GM13976 (cell line): ENCODE data around the gene GALNT1.

Source experiments
- DNase-seq: peaks from one replicate; pipeline ENCODE4 v3.0.0; 2012; ENCODE audit warnings: low spot score
- CTCF ChIP-seq: IDR thresholded peaks from 2 replicates; pipeline ENCODE4 v1.5.1; 2012; ENCODE audit warnings: borderline replicate concordance, mild to moderate bottlenecking; ENCODE audit not compliant: insufficient read depth; ENCODE audit errors: extremely low read depth, missing control alignments, control extremely low read depth
- in situ Hi-C: fragments of 300-500 bp; cut with MboI; formaldehyde crosslinking; loops from one replicate; pipeline ENCODE4 v1.12.0; 2022; ENCODE audit warnings: low sequenced_read_pairs, mixed read lengths, inconsistent platforms; ENCODE audit not compliant: unreplicated experiment

Gene GALNT1

GRCh38 chr18:35605686-35606417 lies 24.3 kb downstream of the GALNT1 start:
- no peak for TF ChIP-seq CTCF
- in situ Hi-C loops, result no loop called here
- no peak for DNase-seq

- TF ChIP-seq CTCF, result no peak
- in situ Hi-C loops, result no loop called here
- DNase-seq, result no peak
Measured at GRCh38 chr18:35609236-35609635, 27.7 kb downstream of the GALNT1 start.

GRCh38 chr18:35610089-35610488 lies 28.5 kb downstream of the GALNT1 start:
- in situ Hi-C loops, result no loop called here
- no peak for TF ChIP-seq CTCF
- DNase-seq, result no peak

- in situ Hi-C loops, result no loop called here
- no peak for DNase-seq
Measured at GRCh38 chr18:35610724-35611123, 29.2 kb downstream of the GALNT1 start.

GRCh38 chr18:35611518-35611917 lies 30.0 kb downstream of the GALNT1 start:
- no peak for TF ChIP-seq CTCF
- no peak for DNase-seq
- in situ Hi-C loops, result no loop called here

More at GRCh38 chr18:35610724-35611123, 29.2 kb downstream of the GALNT1 start:
- no peak for TF ChIP-seq CTCF

DNA sequence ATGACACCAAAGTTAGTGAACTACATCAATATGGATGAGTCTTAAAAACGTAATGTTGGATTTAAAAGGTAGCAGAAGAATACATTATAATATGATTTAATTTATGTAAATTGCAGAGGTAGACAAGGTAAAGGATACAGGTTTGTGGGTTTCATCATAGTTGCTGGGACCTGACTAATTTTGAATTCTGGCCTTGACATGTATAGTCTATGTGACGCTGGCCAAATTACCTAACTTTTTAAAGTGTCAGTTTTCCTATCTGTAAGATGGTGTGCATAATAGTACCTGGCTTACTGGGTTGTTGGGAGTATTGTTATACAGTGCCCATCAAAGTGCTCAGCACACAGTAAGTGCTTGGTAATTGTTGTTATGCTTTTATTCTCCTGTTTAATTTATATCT lies 34.5 kb downstream of the GALNT1 start:
- in situ Hi-C loops, result no loop called here
- TF ChIP-seq CTCF, result no peak
- DNase-seq, result no peak
